ENCODE data around the gene RNF213.

DNA sequence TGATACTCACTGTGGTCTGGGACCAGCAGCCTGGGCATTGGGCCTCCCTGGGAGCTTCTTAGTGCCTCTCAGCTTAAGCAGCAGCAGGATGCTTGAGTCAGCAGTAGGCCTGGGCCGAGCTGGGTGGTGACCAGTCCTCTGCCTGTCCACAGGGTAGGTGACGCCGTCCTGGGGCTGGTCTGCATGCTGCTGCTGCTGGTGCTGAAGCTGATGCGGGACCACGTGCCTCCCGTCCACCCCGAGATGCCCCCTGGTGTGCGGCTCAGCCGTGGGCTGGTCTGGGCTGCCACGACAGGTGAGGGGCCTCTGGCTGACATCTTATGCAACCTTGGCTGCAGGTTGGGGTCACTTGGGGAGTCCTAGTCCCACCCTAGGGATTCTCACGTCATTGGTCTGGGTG is 33.0 kb upstream of the RNF213 start:
- TF ChIP-seq, protein P1, sequence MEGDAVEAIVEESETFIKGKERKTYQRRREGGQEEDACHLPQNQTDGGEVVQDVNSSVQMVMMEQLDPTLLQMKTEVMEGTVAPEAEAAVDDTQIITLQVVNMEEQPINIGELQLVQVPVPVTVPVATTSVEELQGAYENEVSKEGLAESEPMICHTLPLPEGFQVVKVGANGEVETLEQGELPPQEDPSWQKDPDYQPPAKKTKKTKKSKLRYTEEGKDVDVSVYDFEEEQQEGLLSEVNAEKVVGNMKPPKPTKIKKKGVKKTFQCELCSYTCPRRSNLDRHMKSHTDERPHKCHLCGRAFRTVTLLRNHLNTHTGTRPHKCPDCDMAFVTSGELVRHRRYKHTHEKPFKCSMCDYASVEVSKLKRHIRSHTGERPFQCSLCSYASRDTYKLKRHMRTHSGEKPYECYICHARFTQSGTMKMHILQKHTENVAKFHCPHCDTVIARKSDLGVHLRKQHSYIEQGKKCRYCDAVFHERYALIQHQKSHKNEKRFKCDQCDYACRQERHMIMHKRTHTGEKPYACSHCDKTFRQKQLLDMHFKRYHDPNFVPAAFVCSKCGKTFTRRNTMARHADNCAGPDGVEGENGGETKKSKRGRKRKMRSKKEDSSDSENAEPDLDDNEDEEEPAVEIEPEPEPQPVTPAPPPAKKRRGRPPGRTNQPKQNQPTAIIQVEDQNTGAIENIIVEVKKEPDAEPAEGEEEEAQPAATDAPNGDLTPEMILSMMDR (IDR thresholded peaks at IDR 0.05), result no peak
- no peak for TF ChIP-seq POLR2A (IDR thresholded peaks at IDR 0.05)
